HG03045 (cell line): ENCODE results near the gene MCTP1.

Source experiments
- ATAC-seq: cut with Tn5 transposase; IDR thresholded peaks from one replicate; pipeline ENCODE4 v1.9.1; 2021; ENCODE audit warnings: mild to moderate bottlenecking, moderate library complexity; ENCODE audit not compliant: unreplicated experiment

MCTP1 gene

GRCh38 chr5:94736498-94736897 lies 548.4 kb downstream of the MCTP1 start:
- no peak for ATAC-seq

- no peak for ATAC-seq
Observed at GRCh38 chr5:94731471-94731870, 553.4 kb downstream of the MCTP1 start.

- no peak for ATAC-seq
Observed at GRCh38 chr5:94725142-94725541, 559.8 kb downstream of the MCTP1 start.

DNA sequence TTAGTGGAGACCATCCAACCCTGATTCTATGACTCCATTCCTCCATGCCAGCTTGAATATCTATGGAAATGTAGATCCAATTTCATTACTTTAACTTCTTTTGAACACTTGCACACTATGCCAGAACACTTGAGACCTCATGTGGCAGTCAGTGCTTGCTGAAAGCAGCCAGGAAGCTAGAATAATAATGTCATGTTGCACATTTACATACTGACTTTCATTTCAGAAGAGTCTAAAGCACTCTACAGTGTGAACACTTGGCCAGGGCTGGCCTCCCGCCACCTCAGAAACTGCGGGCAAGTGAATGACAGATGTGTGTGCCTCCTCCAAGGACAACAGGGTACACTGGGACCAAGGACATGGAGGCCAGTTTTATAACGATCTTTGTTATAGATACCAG lies 569.1 kb downstream of the MCTP1 start:
- no peak for ATAC-seq

GRCh38 chr5:94711785-94712184 lies 573.1 kb downstream of the MCTP1 start:
- ATAC-seq, result no peak

DNA sequence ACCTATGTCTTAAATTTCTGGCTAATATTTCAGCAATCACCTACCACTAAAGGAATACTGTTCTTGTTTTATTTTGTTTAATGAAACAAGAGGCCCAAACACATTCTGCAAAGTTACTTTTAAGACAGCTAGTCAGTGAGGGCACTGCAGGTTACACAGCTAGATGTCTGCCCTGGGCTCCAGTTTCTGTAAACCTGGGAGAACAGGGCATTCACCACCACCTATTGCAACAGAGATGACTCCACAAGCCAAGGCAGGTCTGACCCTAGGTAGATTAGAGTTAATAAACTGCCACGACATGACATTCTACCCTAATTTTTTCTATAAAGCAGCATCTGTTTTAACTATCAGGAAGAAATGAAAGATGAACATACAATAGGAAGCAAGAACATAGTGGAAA lies 575.6 kb downstream of the MCTP1 start:
- no peak for ATAC-seq

- ATAC-seq, result no peak
Observed at GRCh38 chr5:94707359-94707758, 577.5 kb downstream of the MCTP1 start.

DNA sequence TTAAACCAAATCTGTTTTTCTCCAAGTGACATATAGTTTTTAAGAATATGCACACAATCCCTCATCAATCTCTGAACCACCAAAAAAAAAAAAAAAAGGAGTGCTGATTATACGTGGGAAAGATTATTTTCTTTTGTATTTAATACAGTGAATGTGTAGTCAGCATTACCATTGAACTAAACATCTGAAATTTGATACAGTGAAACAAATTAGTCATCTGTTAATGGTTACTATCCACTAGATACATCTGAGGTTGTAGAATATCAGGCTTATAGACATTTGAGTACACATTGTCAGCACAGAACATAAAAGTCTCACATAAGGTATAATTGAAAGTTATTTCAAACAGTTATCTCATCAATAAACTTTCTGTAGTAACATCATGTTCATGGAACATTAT lies 579.5 kb downstream of the MCTP1 start:
- no peak for ATAC-seq

DNA sequence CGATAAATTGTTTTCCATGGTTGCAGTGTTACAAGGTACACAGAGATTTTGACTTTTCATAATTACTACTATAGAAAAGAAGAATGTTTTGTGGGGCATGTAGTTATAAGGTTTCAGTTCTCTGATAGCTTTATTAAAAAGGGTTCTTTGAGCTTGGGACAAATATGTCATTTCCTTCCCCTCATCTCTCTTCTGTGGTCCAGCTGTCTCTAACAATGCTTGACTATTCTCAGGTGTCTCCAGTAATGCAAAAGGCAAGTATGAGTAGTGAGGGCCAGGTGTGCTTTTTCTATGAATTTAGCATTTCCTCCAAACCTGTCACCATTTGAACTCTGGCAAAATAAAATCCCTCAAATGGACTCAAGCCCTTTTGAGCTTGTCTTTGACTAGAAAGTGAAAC lies 582.2 kb downstream of the MCTP1 start:
- peak; percentile 38 for ATAC-seq

DNA sequence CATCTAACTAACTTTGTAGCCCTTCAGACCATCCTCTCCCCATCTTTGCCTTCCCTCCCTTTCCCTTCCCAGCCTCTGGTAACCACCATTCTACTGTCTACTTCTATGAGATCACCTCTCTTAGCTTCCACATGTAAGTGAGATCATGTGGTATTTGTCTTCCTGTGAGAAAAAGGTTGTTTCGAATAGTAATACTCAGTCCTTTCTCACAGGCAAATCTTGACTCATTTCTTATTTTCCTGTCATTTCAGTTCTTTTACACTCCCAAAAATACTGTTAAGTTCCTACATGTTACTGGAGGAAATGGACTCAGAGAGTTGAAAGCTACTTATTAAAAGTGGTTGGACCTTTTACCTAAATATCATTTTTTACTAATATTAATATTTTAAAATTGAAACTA lies 584.3 kb downstream of the MCTP1 start:
- peak; percentile 82 for ATAC-seq

GRCh38 chr5:94699562-94699961 lies 585.3 kb downstream of the MCTP1 start:
- ATAC-seq, result no peak

GRCh38 chr5:94698197-94698596 lies 586.7 kb downstream of the MCTP1 start:
- ATAC-seq, result no peak

GRCh38 chr5:94694671-94695070 lies 590.2 kb downstream of the MCTP1 start:
- no peak for ATAC-seq

DNA sequence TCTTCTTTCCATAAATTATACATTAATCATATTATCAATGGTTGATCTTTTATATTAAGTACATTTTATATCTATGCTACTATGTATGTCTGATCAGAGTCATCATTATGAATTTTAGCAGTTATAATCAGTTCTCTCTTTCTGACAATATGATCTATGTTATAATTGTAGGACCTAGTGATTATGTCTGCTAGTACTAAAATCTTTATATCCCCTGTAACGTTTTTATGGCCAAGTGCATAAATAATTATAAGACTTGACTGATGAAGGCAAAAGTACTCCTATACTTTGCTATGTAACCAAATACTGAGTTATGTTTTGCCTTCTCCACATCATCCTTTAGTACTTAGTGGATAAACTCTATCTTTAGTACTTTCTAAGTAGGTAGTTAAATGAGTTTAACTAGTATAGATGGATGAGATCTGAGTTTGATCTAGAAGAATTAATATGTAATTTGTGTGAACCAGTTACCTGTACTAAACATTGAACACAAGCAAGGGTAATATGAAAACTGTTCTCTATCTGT lies 591.0 kb downstream of the MCTP1 start:
- ATAC-seq, result no peak

GRCh38 chr5:94693043-94693822 lies 591.7 kb downstream of the MCTP1 start:
- ATAC-seq, result no peak

DNA sequence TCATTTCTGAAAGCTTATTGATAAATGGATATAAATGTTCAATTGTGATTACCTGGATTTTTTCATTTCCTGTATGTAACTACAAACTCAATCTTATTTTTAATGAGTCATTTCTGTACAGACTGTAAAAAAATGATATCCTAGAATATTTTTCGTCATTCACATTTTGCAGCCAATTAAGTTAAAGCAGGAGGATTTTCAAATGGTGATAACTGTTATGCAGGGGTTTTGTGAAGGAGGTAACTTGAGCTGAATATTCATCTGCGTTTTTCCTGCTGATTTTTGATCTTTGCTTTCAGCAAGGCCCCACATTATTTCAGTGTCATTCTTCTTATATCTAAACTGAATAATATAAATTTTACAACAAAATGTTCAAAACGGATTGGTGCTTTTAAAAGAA lies 592.3 kb downstream of the MCTP1 start:
- ATAC-seq, result no peak

DNA sequence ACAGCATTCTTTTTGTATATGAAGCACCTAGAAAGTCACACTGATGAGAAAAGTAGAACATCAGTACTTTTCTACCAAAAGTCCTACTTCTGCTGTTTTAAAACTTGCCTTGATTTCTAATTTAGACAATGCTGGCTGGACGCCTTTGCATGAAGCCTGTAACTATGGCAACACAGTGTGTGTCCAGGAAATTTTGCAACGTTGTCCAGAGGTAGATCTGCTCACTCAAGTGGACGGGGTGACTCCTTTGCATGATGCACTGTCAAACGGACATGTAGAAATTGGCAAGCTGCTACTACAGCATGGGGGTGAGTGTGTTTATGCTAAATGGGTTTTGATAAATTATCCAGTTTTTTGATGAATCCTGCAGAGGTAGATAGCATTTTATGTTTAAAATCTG lies 592.9 kb downstream of the MCTP1 start:
- no peak for ATAC-seq

DNA sequence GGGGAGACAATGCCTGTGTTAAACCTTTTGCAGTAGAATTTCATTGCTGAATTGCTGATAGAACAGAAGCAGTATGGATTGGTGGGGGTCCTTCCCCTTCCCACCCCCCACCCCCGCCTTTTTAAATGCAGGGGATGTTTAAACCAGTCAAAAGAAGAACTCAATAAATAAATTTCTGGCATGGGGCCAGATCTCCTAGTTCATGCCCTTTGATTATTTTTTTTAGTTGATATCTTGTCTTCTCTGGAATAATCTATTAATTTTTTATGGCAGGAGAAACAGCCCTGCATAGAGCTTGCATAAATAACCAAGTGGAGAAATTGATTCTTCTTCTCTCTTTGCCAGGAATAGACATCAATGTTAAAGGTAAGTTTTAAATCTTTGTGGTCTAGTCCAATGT lies 593.6 kb downstream of the MCTP1 start:
- no peak for ATAC-seq

DNA sequence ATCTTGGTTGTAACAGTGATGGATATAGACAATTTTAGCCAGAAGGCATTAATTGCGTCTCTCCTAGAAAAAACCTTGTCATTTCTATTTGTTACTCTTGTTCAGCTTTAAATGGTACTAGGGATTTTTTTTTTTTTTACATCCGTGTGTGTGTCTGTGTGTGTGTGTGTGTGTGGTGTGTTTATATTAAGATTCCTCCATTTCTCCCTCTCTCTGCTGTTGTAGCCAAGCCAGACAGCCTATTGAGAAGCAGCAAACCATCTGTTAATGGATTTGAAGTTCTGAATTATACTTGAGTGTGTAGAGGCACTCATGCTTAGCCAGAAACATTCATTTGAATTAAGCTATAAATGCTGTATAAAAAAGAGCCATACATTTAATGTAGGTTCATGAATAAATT lies 594.1 kb downstream of the MCTP1 start:
- no peak for ATAC-seq

DNA sequence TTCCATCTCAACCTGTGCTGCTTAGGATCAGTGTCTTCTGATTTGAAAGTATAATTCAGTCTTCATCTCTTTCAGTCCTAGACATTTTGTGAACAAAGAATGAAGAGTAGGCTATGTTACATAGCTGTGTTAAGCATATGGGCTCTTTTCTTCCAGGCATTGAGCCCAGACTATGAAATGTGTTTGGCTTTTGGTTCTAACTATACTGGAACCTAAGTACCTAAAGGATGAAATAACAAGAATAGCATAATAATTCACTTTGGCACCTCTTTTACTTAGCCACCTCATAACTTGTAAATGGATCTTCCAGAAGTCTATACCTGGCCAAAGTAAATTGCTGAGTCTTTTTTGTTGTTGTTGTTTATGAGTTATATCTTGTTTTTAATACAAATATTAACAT lies 595.0 kb downstream of the MCTP1 start:
- ATAC-seq, result no peak

- ATAC-seq, result no peak
Observed at GRCh38 chr5:94682814-94683520, 601.9 kb downstream of the MCTP1 start.

DNA sequence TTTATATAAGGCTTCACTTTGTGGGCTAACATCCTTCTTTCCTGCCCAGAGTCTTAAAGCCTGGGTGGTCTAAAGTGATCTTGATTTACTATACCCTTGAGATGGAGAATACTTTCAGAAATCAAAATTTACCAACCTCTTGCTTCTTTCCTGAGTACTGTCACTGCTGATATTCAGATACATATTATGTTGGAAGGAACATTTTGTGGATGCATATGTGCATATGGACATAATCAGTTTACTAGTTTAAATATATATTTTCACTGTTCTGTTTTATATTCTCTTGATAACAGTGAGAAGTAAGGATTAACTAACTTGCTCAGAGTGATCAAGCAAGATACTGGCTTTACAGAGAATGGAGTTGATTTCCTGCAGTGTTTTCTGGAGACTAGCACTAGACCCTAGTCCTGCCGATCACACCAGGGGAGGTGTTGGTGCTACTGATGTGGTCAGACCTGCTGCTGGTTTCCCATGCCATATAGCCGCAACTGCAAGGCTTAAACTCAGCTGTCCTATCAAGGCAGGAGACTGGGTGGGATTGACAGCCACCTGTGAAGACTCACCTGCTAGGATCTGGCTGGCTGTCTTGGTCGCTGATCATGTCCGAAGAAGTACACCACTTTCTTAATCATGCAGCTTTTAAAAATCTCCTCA lies 608.8 kb downstream of the MCTP1 start:
- ATAC-seq, result no peak
